ENCODE data around the gene SEC16A.

The SEC16A gene

GRCh38 chr9:136515276-136515675, 32.4 kb upstream of the SEC16A start:
- no peaks in the 10 kb centered on the region for H3K27me3 ChIP-seq (ENCODE audit: insufficient read depth, low read depth, severe bottlenecking)
- DNase-seq = no peak
- no peak for TF ChIP-seq CTCF (IDR thresholded peaks at IDR 0.05; ENCODE audit: low read depth, low read length)
- H3K36me3 ChIP-seq = peaks cover 83% of the 10 kb centered on the region
- H3K27ac ChIP-seq = no peak overlapping the region
- H3K9me3 ChIP-seq (ENCODE audit: severe bottlenecking) = no peaks in the 10 kb centered on the region
- H3K4me3 ChIP-seq (ENCODE audit: low read depth, low read length) = no peak overlapping the region

- DNase-seq = no peak
- Histone ChIP-seq H3K36me3 (peaks cover 90% of the 10 kb centered on the region), H3K9me3 (ENCODE audit: severe bottlenecking) (no peaks in the 10 kb centered on the region), H3K4me3 (ENCODE audit: low read depth, low read length) (no peak overlapping the region), H3K27ac (no peak overlapping the region), H3K27me3 (ENCODE audit: insufficient read depth, low read depth, severe bottlenecking) (no peaks in the 10 kb centered on the region)
- no peak for TF ChIP-seq CTCF (IDR thresholded peaks at IDR 0.05; ENCODE audit: low read depth, low read length)
These were observed 31.3 kb upstream of the SEC16A start for GRCh38 chr9:136514022-136514714.

- H3K27ac ChIP-seq = no peak overlapping the region
- no peaks in the 10 kb centered on the region for H3K9me3 ChIP-seq (ENCODE audit: severe bottlenecking)
- no peak for DNase-seq
- peaks cover 89% of the 10 kb centered on the region for H3K36me3 ChIP-seq
- no peaks in the 10 kb centered on the region for H3K27me3 ChIP-seq (ENCODE audit: insufficient read depth, low read depth, severe bottlenecking)
- TF ChIP-seq CTCF (IDR thresholded peaks at IDR 0.05; ENCODE audit: low read depth, low read length) = no peak
- no peak overlapping the region for H3K4me3 ChIP-seq (ENCODE audit: low read depth, low read length)
These were observed 30.4 kb upstream of the SEC16A start for GRCh38 chr9:136513191-136513590.

GRCh38 chr9:136512651-136513071, 29.8 kb upstream of the SEC16A start:
- no peak for TF ChIP-seq CTCF (IDR thresholded peaks at IDR 0.05; ENCODE audit: low read depth, low read length)
- H3K27ac ChIP-seq = no peak overlapping the region
- no peak for DNase-seq
- no peaks in the 10 kb centered on the region for H3K9me3 ChIP-seq (ENCODE audit: severe bottlenecking)
- H3K36me3 ChIP-seq = peaks cover 89% of the 10 kb centered on the region
- no peak overlapping the region for H3K4me3 ChIP-seq (ENCODE audit: low read depth, low read length)
- no peaks in the 10 kb centered on the region for H3K27me3 ChIP-seq (ENCODE audit: insufficient read depth, low read depth, severe bottlenecking)

- Histone ChIP-seq H3K27me3 (ENCODE audit: insufficient read depth, low read depth, severe bottlenecking) (no peaks in the 10 kb centered on the region), H3K27ac (no peak overlapping the region), H3K4me3 (ENCODE audit: low read depth, low read length) (no peak overlapping the region), H3K9me3 (ENCODE audit: severe bottlenecking) (no peaks in the 10 kb centered on the region), H3K36me3 (peaks cover 91% of the 10 kb centered on the region)
- no peak for TF ChIP-seq CTCF (IDR thresholded peaks at IDR 0.05; ENCODE audit: low read depth, low read length)
- no peak for DNase-seq
These were observed 29.1 kb upstream of the SEC16A start for GRCh38 chr9:136511670-136512592.

All from WERI-Rb-1 (cell line).